Gastrocnemius medialis (tissue), 4 donors: ENCODE measurements around the gene HSPB6.

ENCODE experiments used
- CTCF ChIP-seq, 5 experiments: fragments of 450-650 bp in 3 of 5; fragments of 200-600 bp in 2 of 5; sonication (generic) in 2 of 5; IDR thresholded peaks in 4 of 5; conservative IDR thresholded peaks in 1 of 5; 1 replicate in 4 of 5; 2 replicates in 1 of 5; pipeline ENCODE4 v1.5.1; 2016 to 2019; ENCODE audit warnings: antibody characterized with exemption in 5 of 5, mild to moderate bottlenecking in 3 of 5, moderate library complexity in 3 of 5
- POLR2A ChIP-seq, 2 donors: fragments of 450-650 bp; IDR thresholded peaks; one replicate each; pipeline ENCODE4 v1.6.1; 2017; ENCODE audit warnings: antibody characterized with exemption in 2 of 2, mild to moderate bottlenecking in 2 of 2, moderate library complexity in 2 of 2

GRCh38 chr19:35725216-35725861, 31.5 kb downstream of the HSPB6 start:
- TF ChIP-seq CTCF (IDR thresholded peaks at IDR 0.05 in 4 of 5, conservative IDR thresholded peaks at IDR 0.05 in 1 of 5) (no peak), POLR2A (IDR thresholded peaks at IDR 0.05) (no peak)
